HG03175 (cell line): ENCODE data around the gene MARCOL.

Experiments used
- ATAC-seq: cut with Tn5 transposase; IDR thresholded peaks from one replicate; pipeline ENCODE4 v1.9.1; 2021; ENCODE audit warnings: mild to moderate bottlenecking, moderate library complexity; ENCODE audit not compliant: unreplicated experiment

MARCOL gene, protein sequence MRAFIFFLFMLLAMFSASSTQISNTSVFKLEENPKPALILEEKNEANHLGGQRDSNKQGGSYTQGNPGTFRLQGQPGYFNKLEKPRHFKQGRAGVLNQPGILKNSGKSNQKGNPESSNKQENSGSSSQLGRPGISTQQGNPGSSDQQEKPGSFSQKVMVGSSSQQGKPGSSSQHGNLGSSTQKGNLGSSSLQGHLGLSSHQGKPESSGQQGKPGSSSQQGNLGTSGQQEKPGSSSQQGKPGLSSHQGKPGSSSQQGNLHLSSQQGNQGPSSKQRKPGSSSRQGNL

DNA sequence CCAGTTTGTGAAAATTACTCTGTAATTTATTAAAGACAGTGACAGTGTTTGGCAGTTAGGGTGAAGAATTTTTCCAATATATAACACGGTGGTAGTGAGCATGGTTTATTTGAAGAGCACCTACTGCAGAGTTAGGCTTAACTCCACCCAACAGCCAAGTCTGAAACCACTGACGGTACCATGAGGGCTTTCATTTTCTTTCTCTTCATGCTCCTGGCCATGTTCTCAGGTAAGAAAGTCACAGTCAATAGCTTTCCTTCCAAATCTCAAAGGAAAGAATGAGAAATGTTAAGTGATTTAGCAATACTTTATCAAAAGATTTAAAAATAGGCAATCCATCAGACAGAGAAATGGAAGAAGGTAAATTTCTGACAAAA lies at the start of gene MARCOL:
MARCOL (plus strand) TSS at position 108 of the 377 bp plus-strand sequence; CDS start at position 181, 73 bp downstream.
- no peak for ATAC-seq

DNA sequence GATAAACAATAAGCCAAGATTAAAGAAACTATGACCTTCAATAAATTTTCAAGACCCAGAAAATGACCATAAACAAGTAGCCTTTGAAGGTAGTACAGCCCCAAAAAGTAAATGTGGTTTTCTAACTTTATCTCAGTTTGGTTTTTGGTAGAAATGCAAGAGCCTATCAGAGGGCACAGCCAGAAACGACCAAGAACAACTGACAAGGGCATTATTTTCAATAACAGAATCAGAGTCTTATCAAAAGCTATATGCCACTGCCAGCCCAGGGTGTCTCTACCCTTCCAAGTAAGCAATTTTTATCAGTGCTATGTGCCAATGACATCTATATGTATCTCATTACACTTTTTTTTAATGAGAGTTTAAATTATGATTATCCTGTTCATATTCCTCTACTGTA lies 47.3 kb upstream of the MARCOL start:
- no peak for ATAC-seq

DNA sequence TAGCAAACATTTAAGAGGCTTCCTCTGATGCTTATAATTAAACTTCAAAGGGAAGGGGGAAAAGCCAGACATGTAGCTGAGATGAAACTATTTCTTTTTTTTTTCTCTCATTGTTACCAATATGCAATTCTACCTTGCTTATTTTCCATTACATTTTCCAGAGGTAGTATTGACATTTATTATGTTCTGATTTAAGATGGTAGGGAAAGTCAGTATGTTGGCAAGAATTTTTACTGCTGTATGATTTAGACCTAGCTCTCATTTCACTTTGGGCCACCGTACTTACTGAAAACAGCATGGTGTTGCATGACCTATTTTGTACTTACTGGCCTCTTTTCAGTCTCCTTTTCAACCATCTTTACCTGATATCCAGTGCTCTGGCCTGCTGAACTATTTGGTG lies 45.1 kb upstream of the MARCOL start:
- ATAC-seq, result no peak

DNA sequence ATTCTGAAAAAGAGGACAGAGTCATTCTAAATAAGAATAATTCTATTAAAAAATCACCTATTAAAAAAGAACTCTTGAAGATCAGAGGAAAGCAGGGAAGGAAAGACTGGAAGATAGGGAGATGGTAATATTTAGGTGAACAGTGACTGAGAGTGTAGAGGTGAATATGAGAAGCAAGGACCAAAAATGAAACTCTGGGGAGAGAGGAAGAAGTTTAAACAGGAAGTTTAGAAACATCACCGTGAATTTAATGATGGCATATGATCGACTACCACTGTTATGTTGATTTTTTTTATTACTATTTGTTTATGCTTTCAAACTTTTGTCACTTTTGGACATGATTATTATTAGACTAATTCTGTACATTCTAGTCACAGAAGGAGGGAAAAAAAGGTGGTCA lies 37.2 kb upstream of the MARCOL start:
- no peak for ATAC-seq

DNA sequence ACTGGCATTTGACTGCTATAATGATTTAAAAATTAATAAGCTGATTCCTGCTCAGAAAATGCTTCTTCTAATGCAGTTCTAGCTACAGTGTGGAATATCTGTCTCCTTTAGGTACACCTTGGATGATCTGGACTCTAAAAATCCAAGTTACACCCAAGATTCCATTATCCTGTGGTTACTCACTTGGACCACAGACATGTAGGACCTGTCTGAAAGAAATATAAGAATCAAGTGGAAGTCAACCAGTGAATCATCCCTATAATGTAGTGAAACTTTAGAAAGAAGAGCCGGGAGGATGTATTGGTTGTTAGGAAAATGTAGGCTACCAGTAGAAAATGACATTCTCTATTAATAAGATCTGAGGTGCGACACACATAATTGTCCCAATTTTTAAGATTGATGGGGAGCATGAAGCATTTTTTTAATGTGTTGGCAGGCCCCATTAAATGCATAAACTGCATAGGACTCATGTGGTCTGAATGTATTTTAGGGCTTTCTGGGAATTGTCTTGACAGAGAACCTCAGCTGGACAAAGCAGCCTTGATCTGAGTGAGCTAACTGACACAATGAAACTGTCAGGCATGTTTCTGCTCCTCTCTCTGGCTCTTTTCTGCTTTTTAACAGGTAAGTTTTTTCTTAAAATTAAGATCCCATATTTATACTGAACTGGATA lies 35.7 kb upstream of the MARCOL start, which contains the start of gene SPINK6:
SPINK6 (plus strand) TSS at position 512 of the 673 bp plus-strand sequence; CDS start at position 567, 55 bp downstream.
- no peak for ATAC-seq

DNA sequence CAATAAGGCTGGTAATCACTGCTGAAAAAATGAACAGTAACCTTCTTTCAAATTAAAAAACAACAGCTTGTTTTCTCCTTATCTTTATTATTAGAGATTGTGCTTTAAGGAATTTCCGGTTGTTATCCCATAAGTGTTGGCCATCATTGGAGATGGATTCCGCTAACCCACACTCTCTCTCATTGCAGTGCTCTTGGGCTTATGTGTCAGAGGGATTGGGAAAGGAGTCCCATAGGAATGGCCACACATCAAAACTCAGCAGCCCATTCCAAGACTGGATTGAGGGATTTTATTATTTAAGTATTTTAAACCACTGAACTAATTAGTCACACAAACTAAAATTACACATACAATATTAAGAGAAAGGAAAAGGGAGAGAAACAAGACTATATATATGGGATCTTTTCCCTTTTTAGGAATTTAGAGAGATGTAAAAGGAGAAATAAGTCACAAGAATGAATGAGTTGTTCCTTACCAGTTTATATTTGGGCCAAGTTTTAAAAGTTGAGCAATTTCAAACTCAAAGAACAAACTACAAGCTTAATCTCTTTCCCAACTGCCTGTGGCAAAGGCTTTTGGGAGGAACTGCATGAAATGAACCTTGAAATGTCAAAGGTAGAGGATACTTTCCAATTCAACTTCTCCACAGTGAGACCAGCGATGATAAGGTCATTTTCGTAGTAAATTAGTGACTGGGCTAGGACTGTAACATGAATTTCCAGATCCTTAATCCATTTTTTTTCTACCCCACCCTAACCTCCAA lies 33.1 kb upstream of the MARCOL start:
- no peak for ATAC-seq

DNA sequence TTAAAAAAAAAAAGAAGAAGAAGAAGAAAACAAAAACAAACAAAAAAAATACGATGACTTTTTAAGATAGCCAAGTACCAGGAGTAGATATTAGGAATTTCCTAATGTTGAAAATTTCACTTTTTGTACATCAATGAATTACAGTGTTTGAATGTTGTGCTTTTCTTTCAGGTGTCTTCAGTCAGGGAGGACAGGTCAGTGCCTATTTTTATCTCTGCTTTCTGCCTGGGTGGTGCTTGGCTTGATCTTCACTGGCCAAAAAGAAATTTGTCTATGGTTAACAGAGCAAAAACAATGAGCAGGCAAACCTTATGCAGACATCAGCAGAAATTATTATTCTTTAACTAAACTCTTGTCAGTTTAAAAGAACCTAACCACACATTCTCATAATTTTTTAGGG lies 32.5 kb upstream of the MARCOL start:
- ATAC-seq, result no peak

DNA sequence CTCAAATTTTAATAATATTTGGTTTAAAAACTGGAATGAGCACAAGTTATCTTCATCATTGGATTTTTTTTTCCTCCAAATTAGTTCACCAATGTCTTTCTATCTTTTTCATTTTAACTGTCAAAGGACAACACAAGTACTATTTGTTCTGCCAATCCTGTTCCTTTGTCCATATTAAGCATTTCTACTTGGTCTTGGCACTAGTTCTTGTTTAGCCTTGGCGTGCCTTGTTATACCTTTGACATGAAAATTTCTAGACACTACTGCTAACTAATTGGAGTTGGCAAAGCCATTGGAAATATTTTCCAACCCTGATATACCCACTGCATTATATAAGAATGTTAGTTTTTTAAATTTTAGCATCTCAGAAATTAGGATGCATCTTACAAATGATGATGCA lies 31.7 kb upstream of the MARCOL start:
- no peak for ATAC-seq

DNA sequence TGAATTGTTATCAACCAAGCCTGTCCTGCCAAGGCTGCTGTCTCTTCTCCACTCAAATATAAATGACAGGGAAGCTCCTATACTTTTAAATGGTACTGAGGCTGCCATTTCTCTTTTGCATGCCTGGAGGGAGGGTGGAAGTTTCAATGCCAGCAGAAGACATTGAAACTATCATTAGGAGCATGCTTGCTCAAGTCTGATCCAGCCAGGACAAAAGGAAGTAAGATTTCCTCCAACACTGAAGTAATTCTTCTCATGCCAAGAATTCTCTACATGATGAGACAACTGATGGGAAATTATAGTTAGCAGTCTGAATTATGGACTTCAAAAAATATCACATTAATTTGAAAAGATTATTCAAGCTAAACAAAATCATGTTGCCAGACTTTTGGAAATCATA lies 30.1 kb upstream of the MARCOL start:
- no peak for ATAC-seq

DNA sequence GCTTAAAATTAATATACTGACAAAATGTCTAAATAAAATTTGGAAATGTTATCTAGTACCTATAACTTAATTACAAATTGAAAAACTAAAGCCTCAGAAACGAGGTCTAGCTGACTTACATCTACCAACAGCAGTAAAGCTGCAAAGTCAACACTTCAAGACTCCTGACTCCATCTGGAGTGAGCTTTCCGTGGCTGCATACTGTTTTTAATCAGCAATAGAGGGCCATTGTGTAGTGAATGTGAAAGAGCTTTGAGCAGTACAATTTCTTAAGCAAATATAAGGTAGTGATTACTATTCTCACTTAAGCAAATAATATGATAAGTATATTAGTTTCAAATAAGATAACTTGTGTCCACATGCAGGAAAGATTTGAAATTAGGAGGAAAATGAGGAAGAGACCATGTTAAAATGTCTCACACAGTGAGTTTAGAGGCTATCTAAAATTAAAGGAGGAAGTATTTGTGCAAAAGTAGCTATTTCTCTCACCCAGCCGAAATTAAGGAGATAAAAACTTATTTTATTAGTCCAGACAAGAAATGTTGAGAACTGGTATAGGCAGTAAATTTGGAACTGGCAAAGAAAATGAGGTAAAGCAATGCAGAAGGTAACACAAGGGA lies 29.1 kb upstream of the MARCOL start:
- no peak for ATAC-seq

DNA sequence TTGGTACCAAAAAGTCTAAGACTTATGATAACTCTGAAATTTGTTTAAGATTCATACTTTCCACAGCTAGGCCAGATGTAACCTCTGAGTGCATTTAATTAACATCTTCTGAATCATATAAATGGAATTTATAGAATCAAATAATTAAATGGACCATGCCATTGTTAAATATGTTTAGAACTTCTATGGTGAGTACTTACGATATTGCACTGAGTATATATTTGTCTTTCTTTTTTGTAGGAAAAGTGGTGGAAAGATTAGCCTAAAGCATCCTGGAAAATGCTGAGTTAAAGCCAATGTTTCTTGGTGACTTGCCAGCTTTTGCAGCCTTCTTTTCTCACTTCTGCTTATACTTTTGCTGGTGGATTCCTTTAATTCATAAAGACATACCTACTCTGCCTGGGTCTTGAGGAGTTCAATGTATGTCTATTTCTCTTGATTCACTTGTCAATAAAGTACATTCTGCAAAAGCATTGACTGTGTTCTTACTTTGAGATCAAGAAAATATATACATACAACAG lies 23.6 kb upstream of the MARCOL start:
- no peak for ATAC-seq

DNA sequence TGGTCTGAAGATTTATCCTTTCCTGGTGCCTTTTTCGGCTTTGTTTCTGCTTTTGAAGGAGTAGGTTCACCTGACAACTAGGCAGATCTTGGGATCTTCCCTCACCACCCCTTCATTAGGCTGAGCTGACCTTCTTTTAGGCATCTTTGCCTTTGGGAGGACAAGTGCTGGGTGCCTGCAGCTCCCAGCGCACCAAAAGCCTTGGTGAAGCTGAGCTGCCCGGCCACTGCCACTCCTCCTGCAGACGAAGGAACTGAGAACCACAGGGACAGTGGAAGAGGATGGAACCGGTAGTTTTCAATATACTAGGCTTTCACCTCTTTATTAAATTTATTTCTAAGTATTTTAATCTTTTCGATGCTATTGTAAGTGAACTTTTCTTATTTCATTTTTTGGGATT lies 16.8 kb upstream of the MARCOL start:
- ATAC-seq, result no peak

DNA sequence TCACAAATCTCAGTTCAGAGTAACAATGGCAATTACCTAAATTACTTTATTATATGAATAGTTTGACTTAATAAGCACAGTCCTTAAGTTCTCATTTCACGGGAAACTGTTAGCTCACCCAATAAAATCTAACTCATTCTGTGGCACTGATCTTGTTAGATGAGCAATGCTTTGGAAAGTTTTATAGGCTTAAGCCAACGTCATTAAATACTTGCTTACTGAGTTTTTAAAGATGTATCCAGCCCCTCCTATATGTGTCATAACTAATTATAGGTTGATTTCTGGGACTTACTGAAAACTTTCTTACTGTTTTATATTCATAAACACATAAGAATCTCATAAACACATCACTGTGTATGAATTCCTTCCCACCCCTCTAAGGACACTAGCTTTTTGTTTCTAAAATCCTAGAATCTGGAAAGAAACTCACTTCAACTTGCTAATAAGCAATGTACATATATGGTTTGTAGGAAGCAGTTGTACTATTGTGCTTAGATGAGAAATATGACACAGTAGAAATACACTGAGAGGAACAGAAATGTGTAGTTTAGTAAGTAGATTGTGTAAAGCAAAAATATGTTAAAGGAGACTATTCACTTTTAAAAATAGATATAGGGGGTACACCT lies 14.1 kb upstream of the MARCOL start:
- no peak for ATAC-seq

DNA sequence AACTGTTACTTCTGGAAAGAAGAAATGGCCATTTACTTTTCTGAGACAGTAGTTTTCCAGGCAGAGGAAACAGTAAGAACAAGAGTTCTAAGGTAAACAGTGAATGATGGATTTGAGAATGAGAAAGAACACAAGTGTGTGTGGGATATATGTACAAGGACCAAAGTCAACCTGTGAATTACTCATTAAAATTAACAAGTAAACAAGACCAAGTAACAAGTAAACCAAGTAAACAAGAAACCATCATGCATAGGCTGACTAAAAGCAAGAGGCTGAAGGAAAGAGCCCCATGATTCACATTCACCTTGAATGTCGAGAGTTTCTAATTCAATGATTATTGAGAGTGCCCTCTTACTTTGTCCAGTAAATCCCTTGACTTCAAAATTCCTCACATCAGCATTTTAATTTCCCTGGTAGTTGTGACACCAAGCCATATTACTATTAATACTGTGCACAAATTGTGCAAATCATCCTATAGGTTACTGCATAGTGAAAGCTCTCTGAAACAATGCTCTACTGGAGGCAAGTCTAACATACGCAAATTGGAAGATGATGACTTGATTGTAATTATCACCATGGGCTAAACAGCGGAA lies 9.8 kb upstream of the MARCOL start:
- no peak for ATAC-seq

DNA sequence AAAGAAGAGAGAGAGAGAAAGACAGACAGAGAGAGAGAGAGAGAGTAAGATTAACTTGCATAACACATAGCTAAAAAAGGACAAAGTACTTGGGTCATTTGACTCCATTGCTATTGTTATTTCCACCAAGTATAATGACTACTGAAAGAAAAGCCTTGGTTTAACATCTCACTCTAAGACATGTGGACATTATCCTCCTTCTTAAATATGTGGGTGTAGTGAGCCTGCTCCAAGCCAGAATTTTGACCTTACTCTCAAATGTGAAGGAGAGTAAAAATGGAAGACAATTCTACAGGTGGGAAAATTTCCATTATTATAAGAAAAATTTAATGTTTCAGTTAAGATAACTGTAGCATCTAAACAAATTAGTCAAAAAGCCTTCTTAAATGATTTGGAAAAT lies 8.5 kb upstream of the MARCOL start:
- no peak for ATAC-seq

DNA sequence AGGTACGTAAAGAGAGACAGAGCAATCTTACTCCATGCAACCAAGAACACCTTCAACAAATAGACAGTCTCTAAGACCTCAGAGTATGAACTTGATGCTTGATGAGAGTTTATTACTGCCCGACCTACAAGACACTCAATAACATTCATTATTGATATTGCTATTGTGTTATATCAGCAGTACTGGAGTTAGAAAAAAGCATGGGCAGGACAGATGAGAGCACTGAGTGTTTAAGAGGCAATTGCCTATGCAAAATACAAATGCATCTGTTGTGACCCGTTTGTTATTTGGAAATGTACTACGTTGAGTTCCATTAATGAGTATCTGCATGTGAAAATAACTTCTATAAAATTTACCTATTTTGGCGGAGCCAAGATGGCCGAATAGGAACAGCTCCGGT lies 8.1 kb upstream of the MARCOL start:
- no peak for ATAC-seq

DNA sequence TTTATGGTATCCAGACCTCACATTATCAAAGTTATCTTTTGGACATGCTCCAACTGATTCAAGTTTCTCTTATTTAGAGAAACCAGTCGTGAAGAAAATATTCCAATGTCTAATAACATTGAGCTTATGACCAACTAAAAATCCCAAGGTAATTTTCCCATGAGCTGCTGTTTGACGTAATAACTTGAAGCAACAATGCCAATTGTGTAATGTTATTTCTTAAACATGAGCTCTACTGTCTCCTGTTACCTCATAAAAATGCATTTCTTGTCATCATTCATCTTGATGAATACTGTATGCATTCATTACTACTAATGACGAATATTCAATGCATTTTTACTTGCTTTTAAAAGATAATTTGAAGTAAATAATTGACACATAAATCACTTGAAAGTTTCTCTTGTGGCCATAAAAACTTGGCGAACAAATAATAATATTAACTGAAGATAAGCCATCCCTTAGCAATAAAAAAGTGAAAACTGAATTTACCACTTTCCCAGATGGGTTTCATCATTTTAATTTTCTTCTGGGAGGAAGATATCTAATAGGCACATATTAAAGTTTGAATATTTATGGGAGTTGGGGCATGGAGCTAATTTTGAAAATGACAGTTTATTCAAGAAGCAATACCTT lies 424 bp upstream of the MARCOL start:
- no peak for ATAC-seq

DNA sequence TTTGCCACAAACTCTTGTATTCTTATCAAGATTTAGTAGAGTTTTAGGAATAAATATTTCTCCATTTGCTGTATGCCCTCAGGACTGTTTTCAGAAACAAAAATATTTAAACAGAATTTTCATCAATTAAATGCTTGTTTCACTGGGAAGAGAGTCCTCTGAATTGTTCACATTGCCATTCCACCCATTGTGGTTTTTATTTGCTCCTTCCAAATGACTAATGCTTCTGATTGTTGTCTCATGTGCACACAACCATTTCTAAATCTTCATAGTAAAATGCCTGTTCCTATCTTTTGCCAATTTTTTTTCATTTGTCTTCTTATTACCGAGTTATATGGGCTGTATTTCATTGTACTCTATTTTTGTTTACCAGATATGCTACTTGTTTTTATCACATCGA lies 10.6 kb downstream of the MARCOL start:
- no peak for ATAC-seq

DNA sequence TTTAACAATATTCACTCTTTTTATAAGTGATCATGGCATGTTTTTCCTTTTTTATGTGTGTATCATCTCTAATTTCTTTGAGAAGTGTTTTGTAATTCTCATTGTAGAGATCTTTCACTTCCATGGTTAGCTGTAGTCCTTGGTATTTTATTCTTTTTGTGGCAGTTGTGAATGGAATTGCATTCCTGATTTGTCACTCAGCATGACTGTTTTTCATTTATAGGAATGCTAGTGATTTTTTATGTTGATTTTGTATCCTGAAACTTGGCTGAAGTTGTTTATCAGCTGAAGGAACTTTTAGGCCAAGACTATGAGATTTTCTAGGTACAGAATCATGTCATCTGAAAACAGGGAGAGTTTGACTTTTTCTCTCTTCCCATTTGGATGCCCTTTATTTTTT lies 17.1 kb downstream of the MARCOL start:
- ATAC-seq, result no peak

DNA sequence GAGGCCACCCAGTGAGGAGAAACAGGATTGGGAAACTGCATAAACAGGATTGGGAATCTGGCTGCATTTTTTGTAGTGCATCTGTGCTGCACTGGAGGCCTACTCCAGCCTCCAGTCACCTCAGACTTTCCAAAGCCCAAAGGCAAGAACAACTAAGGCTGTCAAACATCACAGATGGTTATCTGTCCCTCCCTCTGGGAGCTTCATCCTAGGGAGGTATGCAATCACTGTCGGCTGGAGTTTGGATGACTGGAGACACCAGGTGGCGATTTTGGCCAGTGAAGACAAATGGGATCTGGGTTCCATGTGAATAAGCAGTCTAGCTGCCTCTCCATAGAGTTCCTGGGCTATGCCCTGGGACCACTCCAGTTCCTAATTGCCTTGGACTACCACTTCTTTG lies 21.0 kb downstream of the MARCOL start:
- ATAC-seq, result no peak
